ENCODE measurements around the gene CUL7.
"Not testable (repeated sequence)": the region's sequence is repeated elsewhere in the genome, so short reads cannot be mapped to it uniquely, and the experiment has no call there.

The CUL7 gene

DNA sequence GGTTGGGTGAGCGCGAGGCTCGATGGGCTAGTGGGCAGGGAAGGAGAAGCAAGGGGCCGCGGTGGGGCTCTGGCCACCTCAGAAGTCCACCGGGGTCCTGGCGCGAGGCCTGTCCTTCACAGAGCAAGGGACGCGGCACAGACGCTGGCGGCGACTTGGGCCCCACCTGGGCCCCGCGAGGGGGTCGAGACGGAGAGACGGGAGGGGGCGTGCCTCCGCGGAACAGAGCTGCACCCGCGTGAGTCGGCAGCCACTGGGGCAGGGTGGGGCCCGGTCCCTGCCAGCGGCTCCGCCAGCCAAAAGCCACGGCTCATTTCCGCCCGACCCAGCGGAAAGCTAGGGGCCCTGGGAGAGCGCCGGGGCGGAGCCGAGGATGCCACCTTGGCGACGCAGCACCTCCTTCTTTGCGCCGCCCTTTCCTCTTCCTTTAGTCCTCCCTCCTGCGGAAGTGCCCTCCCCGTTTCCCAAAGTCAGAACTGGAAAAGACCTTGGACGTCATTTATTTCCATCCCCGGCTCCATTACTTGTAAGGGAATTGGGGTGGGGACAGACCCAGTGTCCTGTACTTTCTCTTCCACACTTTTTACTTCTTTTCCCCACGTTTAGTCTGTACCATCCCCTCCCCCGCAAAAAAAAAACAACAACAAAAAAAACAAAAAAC, at the start of gene CUL7:
TSS of gene CUL7 (minus strand) at position 307 of the 661 bp plus-strand sequence. CDS start 1,063 bp downstream, outside the sequence.
- DNase-seq (ENCODE audit: low read depth): peak; percentile 91

DNA sequence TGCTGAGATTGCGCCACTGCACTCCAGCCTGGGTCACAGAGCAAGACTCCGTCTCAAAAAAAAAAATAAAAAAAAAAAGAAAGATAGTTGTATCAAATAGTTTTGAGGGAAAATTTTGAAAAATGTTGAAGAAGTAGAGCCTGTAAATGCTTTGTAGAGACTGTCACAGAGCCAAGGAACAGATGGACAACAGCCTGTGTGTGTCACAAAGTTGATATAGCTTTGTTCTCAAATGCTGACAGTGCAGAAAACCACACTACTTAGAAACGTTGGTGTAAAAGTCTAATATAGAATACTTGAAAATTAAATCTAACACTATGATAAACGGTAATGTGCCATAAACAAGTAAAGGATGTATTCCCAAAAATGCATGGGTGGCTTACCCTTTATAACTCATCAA, 47.8 kb upstream of the CUL7 start:
- DNase-seq (ENCODE audit: low read depth): no peak

DNA sequence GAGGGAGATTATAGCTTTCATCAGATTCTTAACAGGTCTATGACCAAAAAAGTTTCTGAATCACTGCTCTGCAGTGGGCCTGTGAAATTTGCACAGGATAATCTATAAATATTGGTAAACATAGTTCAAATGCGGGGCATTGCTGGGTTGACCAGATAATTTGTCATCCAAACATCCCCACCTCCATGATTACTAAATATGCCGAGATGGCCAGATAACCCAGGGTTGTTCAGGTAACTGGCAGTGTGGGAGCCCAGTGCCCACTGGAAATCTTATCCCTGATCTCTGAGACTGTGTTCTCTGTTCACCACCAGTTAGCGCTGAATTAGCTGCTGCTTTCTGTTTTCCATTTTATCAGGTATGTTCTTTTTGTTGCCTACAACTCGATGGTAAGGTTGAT, 43.9 kb upstream of the CUL7 start:
- no peak for DNase-seq (ENCODE audit: low read depth)

GRCh38 chr6:43097098-43097489, 43.4 kb upstream of the CUL7 start:
- DNase-seq (ENCODE audit: low read depth): no peak

- peak; percentile 87 for DNase-seq (ENCODE audit: low read depth)
Measured at GRCh38 chr6:43096451-43097097, 42.9 kb upstream of the CUL7 start.

DNA sequence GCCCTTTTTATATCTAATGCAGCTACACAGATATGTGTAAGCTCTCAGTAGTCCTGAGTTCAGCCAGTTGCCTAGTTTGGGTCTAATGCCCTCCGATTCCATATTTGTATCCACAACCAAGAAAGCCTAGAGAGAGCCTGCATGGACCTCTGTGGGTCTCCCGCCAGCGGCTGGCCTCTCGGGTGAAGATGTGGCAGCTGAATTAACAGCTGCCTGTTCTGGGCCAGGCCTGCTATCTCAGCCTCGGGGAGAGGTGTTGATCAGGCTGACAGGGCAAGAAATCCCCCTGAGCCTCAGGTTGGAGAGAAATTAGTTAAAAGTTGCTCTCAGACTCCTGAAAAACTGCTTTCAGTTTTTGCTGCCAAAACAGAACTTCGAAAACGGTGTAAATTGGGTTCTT, 42.3 kb upstream of the CUL7 start:
- DNase-seq (ENCODE audit: low read depth): no peak

GRCh38 chr6:43093436-43094289, 40.0 kb upstream of the CUL7 start:
- peak; percentile 45 for DNase-seq (ENCODE audit: low read depth)

DNA sequence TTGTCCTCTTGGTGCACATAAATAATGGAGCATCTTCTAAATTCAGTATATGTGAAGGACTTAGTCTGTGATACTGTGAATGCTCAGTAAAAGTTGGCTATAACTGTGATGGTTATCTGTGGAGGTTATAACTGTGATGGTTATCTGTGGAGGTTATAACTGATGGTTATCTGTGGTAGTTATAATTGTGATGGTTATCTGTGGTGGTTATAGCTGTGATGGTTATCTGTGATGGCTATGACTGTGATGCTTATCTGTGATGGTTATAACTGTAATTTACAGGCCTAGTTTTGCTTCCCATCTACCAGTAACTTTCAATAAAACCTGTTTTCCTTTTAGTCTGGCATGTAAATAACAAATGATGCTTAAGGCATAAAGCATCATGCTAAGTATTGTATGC, 39.0 kb upstream of the CUL7 start:
- DNase-seq (ENCODE audit: low read depth): no peak

DNA sequence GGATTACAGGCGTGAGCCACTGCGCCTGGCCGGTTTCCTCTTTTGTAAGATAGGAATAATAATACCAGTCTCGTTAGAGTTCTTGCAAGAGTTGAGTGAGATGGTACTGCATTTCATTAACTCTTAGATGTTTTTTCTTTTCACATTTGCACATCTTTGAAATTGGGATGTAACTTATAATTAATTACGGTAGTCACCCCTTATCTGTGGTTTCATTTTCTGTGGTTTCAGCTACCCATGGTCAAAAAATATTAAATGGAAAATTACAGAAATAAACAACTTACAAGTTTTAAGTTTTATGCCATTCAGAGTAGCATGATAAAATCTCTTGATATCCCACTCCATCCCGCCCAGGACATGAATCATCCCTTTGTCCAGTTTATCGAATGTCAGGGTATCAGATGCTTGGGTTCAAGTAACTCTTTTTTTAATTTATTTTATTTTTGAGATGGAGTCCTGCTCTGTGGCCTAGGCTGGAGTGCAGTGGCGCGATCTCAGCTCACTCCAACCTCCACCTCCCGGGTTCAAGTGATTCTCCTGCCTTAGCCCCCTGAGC, 37.9 kb upstream of the CUL7 start:
- no peak for DNase-seq (ENCODE audit: low read depth)

DNA sequence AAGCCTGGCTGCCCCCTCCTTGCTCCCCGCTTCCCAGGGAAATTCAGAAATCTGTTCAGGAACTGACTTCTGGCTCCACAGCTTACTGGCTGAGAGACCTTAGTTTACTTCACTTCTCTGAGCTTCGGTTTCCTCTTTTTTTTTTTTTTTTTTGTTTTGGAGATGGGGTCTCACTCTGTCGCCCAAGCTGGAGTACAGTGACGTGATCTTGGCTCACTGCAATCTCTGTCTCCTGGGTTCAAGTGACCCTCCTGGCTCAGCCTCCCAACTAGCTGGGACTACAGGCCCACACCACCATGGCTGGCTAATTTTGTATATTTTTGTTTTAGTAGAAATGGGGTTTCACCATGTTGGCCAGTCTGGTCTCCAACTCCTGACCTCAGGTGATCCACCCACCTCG, 37.4 kb upstream of the CUL7 start:
- DNase-seq (ENCODE audit: low read depth): no peak

GRCh38 chr6:43090559-43090956, 36.9 kb upstream of the CUL7 start:
- DNase-seq (ENCODE audit: low read depth): no peak

DNA sequence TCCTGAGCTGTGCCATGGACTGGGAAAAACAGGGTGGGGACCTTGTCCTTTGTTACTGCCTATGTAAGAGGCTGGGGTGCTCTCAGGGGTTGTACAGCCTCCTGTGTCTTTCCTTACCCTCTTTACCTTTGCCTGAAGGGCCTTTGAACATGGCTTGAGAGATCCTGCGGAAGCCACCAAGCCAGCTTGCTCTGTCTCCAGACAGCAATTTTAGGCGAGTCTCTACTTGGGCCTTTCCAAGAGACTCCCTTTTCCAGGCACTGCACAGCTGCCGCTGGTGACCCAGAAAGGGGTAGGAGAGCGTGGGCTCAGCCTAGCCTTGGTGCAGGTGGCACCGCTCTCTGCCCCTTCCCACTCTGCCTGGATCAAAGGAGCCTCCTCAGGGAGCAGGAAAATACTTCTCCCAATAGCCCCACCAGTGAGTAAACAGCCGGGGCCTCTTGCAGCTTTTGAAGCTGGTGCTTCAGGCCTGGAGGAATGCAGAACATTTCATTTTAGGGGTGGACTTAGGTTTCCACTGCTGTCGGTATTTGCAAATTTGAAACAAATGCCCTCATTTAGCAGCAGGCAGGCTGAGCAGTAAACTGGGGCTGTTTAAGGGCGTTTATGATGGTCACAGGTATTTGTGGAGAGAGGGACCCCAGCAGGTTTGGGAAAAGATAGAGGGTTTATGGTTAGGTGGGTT, 36.4 kb upstream of the CUL7 start:
- no peak for DNase-seq (ENCODE audit: low read depth)

DNA sequence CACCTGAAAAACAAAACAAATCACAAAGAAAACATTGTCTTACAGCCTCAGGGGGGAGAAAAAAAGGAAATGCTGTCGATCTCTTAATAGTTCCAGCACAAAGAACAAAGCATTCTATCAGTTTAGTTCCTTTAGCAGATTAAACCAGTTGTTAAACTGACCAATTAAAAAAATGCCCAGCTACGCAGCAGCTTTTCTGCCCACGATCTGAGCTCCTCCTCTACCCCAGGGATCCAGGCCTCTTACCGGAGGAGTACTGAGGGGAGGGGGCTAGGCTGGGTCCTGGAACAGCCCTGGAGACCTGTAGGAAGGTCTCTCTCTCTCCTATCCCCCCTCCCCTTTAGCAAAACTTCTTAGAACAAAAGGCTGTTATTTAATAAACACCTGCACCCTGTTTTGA, 35.8 kb upstream of the CUL7 start:
- DNase-seq (ENCODE audit: low read depth): no peak

DNA sequence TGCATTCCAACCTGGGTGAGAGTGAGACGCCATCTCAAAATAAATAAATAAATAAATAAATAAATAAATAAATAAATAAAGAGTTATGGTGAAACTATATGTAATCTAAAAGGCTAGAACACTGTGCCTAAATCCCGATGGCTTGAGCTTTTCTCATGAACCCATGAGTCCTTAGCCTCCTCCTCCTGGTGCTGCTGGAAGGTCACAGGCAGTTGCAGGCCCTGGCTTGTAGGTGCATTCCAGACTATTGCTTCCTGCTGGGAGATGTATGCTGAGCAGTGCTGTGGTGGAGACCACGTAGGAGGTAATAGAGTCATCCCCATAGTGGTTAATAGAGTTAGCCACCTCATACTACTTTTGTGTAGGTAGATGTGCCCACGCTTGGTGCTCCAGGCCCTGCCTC, 35.0 kb upstream of the CUL7 start:
- no peak for DNase-seq (ENCODE audit: low read depth)

DNA sequence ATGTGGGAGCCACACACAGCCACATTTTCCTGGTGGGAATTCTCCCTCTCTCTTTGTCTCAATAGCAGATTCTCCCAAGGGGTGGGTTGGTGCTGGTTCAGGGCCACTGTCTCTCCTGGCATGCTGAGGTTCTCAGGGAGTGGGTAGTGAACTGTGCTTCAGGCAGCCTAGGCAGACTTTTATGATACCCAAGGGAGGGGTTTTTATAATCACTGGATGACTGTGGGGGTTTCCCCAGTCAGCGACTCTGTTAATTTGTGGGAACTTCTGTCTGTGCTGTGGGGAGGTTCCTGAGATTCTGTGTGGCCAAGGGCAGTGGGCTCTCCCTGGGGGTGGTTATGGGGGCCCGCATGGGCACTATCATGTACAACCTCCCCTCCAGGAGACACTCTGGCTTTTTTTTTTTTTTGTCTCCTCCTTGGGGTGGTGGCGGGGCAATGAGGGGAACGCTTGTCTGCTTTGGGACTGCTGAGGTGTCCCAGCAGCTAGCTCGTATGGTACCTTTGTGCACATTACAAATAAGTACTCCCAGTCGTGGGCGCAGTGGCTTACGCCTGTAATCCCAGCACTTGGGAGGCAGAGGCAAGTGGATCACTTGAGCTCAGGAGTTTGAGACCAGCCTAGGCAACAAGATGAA, 32.5 kb upstream of the CUL7 start:
- DNase-seq (ENCODE audit: low read depth): no peak

DNA sequence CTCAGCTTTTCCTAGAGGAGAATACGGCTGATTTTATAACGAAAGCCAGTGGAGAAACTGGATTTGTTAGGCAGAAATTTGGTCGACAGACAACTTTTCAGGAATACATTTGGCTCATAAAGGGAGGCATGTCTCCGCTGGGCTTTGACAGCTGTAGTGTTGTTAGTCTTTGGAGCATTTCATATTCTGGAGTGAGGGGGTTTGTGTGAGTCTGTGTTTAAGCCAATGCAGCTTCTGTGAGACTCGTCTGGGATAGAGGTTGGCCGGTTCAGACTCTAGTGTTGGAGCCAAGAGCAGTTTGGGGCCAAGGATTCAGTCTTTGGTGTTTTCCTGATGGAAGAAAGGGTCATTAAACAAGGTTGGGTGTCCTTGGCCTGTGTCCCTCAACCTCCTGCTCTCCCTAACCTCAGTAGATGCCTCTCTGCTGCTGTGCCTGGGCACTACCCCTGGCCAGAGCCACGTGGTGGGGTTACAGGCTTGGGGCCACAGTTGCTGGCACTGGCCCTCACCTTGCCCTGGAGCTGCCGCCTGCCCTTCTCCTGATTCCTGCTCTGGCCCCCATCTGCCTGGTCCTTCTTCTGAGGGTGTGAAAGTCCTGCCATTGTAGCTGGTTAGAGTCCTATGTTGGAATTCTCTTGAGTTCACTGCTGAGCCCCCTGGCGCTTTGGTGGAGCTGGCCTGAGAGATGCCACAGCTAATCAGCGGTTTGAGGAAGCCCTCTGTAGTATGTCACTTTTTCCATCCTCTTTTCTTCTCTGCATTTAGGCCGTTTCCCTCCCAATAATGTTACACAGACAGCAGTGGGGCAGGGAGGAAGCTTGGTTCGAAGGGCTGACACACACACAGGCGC, 29.4 kb upstream of the CUL7 start:
- DNase-seq (ENCODE audit: low read depth): no peak

- not testable (repeated sequence) for DNase-seq (ENCODE audit: low read depth)
Measured at GRCh38 chr6:43081922-43082321, 28.3 kb upstream of the CUL7 start.

DNA sequence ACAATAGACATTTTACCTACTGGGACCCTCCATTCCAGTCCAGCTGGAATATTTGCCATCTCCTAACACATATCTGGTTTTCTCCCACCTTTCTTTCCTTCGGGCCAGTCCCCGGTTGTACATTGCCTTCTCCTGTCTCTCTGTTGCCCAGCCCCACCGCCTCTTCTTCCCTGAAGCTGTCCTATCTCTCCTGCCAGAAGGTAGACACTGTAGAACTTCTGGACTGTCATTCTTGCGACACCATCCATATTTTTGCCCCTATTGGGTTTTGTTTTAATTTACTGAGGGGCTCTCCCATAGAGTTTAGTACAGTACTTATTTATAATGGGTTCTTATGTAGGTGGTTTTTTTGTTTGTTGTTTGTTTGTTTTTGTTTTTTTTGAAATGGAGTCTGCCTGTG, 27.4 kb upstream of the CUL7 start:
- no peak for DNase-seq (ENCODE audit: low read depth)

GRCh38 chr6:43078691-43079090, 25.0 kb upstream of the CUL7 start:
- no peak for DNase-seq (ENCODE audit: low read depth)

- DNase-seq (ENCODE audit: low read depth): no peak
Measured at GRCh38 chr6:43077981-43078511, 24.4 kb upstream of the CUL7 start.

Data from fibroblast of the conjunctiva (primary cell).